NCI-H1930 (cell line): Measurements from ENCODE around the gene ZNF462.

Experiments used
- DNase-seq, 2 experiments: peaks; one replicate each; lab custom pipeline; 2025; lab: John Stamatoyannopoulos, UW

ZNF462 gene

GRCh38 chr9:106861640-106862109, 1.3 kb upstream of the ZNF462 start:
- DNase-seq: no peak

DNA sequence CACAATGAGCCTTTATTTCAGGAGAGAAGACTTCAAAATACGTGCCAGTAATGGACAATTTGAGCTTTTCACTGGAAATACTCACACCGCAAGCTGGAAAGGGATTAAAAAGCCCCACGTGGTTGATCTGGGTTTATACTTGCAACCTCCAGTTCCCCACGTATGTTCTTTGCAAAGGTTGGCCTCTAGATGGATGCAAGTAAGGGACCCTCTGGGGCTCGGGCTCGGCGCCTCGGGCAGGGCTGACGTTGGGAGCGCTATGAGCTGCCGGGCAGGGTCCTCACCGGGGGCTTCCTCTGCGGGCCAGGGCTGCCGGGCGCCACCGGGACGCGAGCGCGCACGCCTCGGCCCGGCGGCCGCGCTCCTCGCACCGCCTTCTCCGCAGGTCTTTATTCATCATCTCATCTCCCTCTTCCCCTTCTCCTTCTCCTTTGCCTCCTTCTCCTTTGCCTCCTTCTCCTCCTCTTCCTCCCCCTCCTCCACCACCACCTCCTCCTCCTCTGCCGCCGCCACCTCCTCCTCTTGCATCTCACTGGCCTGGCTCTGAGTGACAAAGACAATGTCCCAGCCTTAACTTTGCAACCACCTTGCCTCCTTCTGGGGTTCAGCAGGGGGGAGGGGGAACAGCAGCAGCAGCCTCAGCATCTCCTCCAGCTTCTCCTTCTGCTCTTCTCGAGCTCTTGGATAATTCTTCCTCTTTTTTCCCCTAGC, 701 bp upstream of the ZNF462 start:
- DNase-seq: no peak

- no peak for DNase-seq
These were observed 1.6 kb downstream of the ZNF462 start for GRCh38 chr9:106864373-106865143.

- DNase-seq: no peak
These were observed 3.3 kb downstream of the ZNF462 start for GRCh38 chr9:106866243-106866642.

DNA sequence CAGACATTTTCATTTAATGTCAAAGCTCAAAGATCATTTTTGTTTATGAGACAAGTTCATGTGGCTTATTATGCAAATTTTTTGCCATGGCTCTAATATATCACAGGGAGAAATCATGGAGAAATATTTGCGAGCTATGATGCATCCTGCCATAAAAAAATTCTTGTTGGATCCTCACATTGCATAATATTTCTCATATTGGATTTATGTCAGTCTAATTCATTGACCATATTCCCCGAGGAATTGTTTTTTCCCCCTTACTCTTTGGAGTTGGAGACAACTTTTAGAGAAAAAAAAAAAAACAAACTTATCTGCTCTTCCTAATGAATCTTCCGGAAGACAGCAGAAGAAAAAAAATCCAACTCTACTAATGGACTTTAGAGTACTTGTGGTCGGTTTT, 4.3 kb downstream of the ZNF462 start:
- DNase-seq: no peak

DNA sequence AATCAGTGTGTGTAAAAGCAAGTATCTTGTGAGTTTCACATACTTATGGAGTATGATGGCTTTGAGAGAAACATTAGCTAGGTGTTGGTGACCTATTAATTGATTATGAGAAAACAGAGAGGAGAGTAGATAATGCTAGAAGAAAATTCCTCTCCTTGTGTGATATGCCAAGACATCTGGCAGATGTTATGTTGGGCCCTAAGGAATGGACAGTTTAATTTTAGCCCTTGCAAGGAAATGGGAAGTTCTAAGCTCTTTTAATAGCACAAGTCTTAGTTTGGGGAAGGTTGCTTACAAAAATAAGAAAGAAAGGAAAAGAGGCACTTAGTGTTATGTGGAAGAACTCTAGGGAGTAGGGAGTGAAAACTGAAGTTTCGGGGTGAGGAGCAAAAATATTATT, 5.1 kb downstream of the ZNF462 start:
- DNase-seq: no peak

DNA sequence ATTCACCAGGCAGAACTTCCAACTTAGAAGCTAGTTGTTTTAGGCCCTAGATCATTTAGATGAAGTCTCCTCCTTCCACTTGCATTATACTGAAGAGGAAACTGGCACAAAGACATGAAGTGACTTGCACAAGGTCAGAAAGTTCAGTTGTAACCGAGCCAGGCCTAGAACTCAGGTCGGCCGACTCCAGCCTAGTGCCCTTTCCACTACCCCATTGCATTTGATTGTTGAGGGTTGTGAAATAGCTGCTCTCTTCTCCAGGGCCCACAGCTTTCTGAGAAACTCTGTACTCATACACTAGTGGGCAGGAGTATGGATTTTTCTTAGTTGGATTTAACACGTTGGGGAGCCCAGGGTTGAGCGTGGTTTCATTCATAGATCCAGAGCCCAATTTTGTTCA, 5.6 kb downstream of the ZNF462 start:
- no peak for DNase-seq

- DNase-seq: no peak
These were observed 6.1 kb downstream of the ZNF462 start for GRCh38 chr9:106869028-106869427.

DNA sequence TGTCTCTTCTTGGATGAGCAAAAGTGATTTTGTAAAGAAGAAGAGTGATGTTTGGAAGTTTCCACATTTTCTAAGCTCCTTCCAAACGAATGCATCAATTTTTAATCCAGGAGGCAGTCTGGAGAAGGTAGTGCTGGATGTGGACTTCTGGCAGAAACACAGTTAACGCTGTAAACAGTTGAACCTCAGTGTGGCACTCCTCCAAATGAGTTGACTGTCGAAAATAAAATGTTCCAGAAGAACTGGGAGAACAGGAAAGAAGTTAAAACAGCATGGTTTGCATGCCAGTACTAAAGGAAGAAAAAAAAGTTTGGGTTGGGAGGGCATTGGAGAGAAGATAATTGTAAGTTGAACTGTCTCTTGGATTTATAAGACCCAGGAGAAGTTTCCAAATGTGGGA, 6.5 kb downstream of the ZNF462 start:
- DNase-seq: no peak

DNA sequence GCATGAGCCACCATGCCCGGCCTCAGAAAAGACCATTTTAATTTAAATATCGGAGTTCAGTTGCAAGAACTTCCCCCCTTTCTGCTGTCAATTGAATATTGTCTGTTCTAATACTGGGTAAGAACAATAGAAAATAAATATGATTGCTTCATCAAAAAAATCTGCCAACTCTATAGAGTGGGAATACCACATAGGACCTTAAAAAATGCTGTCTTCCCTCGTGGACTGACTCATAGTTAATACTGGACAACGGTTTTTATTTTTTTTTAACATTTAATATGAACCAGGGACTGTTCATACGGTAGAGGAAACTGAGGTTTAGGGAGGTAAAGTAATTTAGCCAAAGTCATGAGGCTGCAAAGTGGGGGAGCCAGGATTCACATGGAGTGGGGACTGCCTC, 9.7 kb downstream of the ZNF462 start:
- DNase-seq: no peak

DNA sequence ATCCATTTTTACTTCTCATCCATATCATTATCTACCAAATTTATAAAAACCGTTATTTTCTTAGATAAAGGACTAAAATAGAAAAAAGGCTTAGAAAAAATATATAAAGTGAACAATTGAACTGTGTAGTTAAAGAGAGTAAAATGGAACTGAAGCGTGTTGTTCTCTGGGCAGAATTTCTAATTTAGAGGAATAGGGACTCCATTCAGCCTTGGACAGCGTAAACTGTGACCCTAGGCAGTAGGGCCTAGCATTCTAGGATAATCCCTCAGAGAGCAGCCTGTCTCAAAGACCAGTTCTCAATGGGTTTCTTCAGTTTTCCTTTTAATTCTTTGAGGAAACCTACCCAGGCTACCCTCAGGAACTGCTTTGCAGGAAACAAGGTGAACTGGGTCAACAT, 11.1 kb downstream of the ZNF462 start:
- no peak for DNase-seq

GRCh38 chr9:106874652-106875051, 11.7 kb downstream of the ZNF462 start:
- no peak for DNase-seq

DNA sequence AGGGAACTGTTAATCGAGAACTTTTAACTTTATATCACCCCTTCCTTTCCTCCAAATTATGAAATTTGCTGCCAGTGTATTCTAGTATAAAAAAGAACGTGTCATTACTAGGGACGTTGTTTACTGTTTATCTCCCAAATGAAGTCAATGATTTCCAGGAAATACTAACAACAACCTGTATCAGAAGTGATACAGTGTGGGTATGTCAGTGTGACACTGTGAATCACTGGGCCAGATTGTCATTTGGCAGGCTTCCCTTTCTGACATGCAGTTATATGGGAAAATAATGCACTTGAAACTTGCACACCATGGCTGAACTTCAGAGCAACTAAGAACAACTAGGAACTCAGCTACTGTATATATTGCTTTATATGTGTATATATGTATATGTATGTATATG, 12.6 kb downstream of the ZNF462 start:
- DNase-seq: no peak

DNA sequence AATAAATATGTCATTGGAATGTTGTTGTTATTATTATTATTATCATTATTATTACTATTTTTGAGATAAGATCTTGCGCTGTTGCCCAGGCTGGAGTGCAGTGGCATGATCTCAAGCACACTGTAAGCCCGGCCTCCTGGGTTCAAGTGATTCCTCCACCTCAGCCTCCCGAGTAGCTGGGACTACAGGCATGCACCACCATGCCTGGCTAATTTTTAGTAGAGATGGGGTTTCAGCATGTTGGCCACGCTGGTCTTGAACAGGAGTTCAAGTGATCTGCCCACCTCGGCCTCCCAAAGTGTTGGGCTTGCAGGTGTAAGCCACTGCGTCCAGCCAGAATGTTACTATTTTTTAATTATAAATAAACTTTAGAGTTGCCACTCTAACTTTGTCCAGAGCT, 14.4 kb downstream of the ZNF462 start:
- no peak for DNase-seq

DNA sequence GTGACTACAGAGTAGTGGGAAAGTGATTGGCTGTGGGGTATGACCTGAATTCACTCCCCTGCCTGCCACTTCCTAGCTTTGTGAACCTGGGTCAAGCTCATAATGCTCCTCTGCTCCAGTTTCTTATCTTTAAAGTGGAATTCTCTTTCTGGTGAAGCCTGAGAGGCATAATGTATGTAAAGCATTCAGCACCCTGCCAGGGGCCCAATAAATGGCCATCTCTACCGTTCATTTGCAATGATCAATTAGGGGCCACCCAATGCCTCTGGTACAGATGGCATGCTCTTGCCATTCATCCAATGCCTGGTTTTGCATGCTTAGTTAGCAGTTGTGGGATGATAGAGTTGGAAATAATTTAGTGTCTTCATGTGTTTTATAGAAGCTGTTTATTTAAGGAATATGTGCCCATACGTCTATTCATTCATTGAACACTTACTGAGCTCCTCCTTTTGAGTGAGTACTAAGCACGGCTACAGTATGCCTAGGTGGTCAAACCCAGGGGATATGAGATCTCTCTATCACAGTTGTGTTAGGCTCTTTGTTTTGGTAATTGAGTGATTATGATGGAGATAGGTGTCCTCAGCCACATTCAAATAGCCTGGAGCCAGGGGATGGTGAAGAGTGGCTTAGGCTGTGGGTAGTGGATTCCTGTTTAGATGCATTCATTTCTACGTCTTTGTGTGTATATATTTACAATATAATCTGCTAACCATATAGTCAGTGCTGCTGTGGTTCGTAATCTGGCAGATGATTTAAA, 15.3 kb downstream of the ZNF462 start:
- DNase-seq: no peak

- DNase-seq: peak; percentile 49 to 51
These were observed 16.0 kb downstream of the ZNF462 start for GRCh38 chr9:106878934-106879333.

DNA sequence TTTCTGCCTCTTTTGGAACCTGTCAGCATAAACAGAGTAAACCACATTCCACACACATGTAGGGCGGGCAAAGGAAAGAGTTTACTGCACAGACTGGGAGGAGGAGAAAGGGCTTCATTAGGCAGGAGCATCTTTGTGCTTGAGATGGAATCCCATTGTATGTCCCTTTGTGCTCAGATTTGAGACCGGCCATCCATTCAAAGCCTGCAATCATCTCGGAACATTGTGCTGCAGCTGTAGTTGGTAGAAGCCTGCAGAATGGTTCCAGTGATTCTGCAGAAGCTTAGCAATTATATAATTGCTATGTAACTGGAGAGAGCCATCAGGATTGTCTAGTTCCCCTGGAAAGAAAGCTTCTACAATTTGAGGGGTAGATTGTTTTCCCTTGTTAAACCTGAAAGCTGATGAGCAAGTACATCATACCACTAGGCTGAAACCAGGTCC, 16.5 kb downstream of the ZNF462 start:
- DNase-seq: peak in 1 of 2 experiments; percentile 52

DNA sequence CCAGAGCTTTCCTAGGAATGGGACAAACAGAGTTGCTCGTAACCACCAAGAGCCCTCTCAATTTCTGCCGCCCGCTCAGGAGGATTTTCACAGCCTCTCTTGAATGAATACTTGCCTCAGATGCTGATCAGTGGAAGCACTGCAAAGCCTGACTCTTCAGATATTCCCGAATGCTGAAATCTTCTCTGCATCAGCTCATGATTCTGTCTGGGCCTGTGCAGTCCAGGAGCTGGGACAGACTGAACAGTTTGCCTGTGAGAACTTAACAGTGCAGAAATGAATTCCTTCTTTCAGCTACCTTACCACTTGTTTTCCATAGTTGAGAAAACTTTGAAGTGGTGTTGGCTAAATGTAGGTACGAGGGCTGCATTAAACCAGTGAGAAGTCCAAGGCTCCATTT, 17.1 kb downstream of the ZNF462 start:
- DNase-seq: no peak

GRCh38 chr9:106880863-106881262, 17.9 kb downstream of the ZNF462 start:
- no peak for DNase-seq

DNA sequence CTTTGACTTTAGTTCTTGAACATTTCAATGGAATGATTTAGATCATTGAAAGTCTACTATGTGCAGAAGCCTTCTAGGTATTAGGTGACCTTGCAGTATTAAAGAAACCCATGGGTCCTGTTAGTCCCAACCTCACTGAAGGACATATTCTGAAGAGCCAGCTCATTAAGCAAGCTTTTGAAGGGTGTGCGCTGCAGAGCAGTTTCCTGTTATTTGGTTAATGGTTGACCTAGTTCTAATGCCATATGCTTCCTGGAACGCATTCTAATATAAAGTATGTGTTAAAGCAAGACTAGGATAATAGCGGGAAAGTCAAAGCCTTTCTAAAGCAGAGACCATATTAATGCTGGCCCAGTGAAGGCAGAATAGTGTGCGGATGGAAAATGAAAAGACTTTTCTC, 20.1 kb downstream of the ZNF462 start:
- no peak for DNase-seq

- DNase-seq: no peak
These were observed 20.7 kb downstream of the ZNF462 start for GRCh38 chr9:106883626-106884190.

DNA sequence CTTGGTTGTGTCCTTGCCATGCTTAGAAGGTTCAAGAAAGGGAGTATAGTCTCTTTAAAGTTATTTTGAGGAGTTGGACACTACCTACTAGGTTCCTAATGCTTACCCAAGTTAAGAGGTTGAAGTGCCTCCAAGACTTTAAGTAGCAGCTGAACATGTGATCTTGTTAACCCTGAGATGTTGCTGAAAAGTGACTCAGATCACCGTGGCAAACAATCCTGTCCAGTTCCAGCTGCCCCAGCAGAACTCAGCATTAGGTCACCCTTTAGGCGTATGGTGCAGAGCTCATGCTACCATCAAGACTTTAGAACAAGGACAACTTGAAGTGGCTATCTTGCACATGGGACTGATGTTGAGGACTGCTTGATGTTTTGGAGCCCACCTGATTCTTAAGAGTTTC, 22.5 kb downstream of the ZNF462 start:
- no peak for DNase-seq
